Measurements from ENCODE around the gene SAFB.

SAFB gene

DNA sequence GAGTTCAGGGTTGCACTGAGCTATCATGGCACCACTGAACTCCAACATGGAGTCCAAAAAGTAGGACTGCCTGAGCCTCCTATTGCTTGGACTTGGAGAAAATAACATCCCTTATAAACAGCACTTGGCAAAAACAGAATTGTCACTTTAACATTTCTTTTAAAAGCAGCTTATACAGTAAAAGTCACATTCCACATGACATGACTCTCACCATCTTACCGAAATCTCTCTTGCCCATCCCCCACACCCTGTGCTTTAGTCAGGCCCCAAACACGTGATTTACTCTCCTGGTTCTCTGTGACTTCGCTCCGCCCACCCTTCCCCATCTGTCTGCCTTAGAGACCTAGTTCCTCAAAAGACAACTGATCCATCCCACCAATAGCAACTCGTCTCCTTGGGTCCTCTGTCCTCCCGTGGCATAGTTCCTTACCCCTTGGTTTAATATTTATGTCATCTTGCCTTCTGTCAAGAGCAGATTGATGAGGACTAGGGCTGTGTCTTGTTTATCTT lies 4.6 kb downstream of the SAFB start:
- peak; percentile 94 to 98 (median 96) for DNase-seq

DNA sequence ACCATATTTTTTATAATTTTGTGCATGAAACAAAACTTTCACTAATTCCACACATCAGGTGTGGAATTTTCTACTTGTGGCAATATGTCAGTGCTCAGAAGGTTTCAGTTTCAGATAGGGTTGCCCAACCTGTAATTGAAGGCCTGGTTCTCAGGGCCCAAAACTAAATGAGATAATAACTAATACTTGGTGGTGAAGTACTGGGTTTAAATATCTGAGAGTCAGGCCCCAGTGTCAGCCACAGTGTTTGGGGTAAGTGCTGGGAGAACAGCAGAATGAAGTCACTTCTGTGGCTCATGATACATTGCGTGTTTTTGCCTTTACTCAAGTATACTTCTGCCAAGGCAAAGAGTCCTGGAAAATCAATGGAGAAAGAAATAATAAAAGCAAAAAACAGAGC lies 5.6 kb downstream of the SAFB start:
- peak in 3 of 4 experiments; percentile 20 to 33 (median 32) for DNase-seq

DNA sequence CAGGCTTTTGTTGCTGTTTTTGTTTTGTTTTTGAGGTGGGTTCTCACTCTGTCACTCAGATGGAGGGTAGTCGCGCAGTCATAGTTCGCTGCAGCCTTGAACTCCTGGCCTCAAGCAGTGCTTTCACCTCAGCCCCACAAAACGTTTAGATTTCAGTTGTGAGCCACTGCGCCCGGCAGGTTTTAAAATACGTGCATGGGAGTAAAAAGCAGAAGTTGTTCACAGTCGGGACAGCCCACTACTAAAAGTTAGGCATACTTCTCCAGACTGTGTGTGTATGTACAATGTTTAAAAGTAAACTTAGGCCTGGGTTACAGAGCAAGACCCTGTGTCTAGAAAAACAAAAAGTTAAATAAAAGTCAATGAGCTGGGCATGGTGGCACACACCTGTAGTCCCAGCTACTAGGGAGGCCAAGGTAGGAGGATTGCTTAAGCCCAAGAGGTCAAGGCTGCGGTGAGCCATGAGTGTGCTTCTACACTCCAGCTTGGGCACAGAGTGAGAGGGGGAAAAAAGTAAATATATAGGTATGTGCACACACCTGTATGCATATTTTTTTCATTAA lies 6.1 kb downstream of the SAFB start:
- DNase-seq: peak; percentile 64 to 75 (median 74)

DNA sequence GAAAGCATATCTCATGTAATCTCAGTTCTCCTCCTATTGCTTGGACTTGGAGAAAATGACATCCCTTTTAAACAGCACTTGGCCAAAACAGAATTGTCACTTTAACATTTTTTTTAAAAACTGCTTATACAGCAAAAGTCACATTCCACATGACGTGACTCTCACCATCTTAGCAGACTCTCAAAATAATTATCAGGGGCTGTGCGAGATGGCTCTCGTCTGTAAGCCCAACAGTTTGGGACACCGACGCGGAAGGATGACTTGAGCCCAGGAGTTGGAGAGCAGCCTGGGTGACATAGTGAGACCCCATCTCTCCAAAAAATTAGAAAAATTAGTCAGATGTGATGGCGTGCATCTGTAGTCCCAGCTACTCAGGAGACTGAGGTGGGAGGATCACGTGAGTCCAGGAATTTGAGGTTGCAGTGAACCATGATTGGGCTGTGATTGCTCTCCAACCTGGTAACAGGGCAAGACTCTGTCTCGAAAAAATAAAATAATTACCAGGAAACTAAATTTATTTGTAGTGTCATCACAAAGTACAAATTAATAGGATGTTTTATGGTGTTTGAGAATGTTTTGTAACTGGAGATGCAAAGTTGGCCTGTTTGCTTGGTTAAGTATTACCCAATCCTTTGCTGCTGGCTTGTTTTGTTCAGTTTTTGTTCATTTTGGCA lies 8.8 kb downstream of the SAFB start:
- no peak for DNase-seq

DNA sequence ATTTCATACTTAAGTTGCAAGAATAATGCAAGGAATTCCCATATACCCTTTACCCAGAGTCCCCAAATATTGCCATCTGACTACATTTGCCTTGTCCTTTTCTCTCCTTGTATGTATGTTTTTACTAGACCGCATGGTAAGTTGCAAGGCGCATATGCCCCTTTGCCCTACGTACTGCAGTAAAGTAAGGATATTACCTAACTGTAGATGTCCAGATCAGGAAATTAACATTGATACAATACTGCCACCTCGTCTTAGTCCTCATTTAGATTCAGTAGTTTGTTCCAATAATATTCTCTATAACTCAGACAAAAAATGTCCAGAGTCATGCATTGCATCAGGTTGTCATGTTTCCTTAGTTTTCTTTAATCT lies 9.3 kb downstream of the SAFB start:
- no peak for DNase-seq

DNA sequence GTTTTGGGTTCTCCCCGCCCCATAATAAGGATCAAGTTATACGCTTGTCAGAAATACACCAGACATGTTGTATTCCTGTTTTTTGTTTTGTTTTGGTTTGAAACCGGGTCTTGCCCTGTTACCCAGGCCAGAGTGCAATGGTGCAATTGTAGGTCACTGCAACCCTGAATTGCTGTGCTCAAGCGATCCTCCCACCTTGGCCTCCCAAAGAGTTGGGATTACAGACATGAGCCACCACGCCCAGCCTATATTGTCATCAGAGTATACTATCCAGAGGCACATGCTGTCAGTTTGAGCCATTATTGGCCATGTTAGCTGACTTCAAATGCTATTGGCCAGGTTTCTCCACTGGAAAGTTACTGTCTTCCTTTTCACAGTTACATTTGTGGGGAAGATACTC lies 9.8 kb downstream of the SAFB start:
- DNase-seq: peak in 2 of 4 experiments; percentile 36 to 40

DNA sequence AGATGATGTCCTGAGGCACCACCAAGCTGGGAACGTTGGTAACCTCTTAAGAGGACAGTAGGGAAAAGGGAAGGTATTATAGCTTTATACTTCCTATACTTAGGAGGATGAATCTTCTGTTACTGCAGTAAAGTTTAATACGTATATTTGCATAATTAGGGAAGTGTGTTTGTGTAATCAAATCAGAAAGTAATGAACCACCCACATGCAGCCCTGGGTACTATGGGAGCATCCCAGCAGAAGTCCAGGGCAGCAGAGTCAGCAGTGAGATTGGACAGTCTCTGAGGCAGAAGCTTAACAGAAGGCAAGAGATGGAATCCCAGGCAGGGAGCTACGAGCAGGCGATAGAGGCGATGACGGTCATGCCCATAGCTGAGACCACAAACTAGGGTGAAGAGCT lies 12.5 kb downstream of the SAFB start:
- DNase-seq: peak in 2 of 4 experiments; percentile 7 to 34

DNA sequence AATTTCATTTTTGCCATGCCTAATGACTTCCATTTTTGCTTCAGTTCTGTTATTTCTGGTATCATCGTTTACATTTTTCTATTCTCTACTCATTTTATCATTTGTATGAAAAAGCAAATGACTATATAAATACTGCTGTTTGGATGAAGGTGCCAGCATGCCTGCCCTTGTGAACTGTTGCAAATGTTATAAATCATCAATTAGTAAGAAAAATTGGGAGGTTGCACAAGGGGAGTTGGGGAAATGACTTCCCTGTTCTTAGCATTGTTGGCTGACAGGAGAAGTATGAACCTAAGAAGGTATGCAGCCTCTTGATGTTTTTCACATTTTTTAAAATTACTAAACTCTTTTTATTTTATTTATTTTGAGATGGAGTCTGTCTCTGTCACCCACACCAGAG lies 15.1 kb downstream of the SAFB start:
- DNase-seq: no peak

DNA sequence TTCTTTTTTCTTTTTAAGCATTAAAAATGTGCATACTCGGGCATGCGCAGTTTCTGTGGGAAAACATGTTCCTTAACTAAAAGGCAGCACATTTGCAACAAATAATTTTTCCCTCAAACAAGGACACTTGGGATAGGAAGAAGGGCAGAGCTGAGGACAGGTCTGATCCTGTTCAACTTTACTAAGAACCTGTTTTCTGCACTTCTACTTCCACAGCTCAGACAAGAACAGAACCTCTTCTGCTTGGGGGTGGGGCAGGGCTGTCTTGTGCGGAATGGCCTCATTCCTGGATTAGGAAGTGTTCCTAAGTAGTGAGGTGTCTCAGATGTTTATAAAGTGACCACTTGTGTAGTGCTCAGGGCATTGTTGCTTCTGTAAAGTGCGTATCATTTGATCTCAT lies 18.3 kb downstream of the SAFB start:
- no peak for DNase-seq

DNA sequence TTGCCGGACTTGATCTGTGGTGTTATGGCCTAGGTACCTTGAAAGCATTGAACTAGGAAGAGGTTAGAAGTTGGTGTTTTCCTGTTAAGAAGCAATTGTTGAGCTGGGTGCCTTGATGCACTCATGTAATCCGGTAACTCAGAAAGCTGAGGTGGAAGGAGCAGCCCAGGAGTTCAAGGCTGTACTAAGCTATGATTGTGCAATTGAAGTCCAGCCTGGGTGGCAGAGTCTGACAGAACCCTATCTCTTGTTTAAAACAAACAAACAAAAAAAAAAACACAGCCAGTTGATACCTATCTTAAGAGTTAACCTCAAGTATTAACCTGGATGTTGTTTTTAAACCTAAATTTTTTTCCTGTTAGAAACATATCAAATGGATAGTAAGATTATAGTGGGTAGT lies 19.3 kb downstream of the SAFB start:
- DNase-seq: no peak

DNA sequence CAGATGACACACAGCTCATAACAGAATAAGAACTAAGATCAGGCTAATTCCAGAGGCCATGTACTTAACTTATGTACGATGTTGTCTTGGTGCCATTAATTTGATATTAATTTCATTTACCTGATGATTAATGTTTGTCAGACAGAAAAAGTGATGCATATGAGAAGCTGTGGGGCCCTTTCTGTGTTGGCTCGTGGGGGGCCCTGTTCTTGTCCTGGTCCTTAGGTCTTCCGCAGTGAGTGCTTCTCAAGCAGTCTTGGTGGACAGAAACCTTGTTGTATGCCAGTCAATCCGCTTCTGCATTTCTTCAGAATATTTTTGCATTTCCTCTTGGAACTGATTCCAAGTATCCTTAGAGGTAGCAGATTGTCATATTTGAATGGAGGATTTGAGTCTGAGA lies 20.2 kb downstream of the SAFB start:
- DNase-seq: no peak

DNA sequence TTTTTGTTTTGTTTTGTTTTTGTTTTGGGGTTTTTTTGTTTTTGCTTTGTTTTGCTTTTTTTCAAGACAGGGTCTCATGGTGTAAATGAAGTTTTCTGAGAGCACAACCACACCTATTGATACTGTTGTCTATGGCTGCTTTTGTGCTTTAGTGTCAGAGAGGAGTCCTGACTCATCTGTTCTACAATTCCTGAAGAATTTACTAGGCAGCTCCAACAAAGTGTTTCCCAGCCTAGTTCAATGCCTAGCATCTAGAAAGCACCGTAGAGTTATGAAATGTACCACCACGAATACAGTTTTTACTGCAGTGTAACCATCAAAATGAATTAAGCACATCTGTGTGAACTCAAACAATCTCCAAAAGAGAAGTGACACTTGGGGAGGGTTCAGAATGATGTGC lies 21.2 kb downstream of the SAFB start:
- no peak for DNase-seq

DNA sequence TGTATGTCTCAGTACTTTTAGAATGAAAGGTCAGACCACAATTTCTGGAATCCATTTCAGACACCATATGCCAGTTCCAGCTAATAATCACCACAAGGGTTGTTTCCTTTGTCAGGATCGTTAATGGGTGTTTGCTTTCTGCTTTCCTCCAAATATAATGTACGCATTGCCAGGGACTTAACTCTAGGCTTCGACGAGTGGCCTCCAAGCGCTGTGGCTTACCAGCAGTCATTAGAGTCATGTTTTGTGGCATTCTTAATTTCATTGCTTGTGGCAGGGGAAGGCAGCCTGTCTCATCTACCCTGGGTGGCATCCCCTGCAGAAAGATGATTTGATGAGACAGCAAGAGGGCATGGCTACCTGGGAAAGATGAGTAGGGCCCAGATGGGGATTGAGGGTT lies 22.5 kb downstream of the SAFB start:
- no peak for DNase-seq

DNA sequence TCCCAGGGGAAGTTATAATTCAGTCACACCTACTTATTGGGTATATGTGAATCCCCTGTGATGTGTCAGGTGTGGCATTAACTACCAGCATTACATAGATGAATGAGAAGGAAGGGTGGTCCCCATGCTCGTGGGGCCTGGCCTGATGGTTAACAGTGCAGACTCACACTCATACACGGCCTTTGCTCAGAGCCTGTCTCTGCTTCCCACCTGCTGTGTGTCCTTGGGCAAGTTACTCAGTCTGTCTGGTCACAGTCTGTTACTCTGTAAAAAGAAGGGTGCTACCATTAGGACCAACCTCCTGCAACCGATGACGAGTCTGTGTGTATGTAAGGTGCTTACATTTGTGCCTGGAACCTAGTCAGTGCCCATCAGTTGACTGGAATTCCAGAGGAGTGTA lies 23.8 kb downstream of the SAFB start:
- no peak for DNase-seq

DNA sequence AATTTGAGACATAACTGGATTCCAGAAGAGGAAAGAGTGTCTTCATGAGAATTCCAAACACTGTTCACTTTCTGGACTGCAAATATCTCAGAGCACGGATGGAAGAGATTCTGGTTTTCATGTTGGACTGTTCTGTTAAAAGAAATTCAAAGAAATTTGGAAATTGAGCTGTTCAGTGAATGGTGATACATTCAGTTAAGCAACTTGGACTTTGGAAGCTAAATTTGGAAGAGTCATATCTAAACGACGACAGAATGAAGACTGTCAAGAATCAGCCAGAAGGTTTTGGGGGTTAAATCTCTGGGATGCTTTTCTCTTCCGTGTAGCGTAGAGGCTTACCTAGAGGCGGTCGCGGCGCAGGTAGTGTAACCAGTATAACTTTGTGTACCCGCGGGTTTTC lies 25.6 kb downstream of the SAFB start:
- no peak for DNase-seq

DNA sequence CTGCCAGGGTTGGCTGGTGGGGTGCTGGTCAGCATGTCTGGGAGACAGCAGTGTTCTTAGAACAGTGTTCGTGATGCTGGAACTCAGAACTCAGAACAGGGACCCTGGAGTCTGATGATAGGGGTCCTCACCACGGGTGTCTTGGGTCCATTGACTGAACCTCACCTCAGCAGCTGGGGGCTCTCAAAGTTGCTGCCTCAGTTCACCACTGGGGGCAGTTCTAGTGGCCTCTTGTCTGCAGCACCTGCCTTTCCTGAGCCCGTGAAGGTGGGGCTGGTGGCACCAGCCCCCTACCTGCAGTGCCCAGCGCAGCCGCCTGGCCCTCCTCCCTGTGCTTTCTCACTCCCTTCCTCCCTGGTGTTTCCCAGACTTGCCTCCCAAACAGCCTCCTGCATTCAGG lies 28.5 kb downstream of the SAFB start:
- DNase-seq: no peak

DNA sequence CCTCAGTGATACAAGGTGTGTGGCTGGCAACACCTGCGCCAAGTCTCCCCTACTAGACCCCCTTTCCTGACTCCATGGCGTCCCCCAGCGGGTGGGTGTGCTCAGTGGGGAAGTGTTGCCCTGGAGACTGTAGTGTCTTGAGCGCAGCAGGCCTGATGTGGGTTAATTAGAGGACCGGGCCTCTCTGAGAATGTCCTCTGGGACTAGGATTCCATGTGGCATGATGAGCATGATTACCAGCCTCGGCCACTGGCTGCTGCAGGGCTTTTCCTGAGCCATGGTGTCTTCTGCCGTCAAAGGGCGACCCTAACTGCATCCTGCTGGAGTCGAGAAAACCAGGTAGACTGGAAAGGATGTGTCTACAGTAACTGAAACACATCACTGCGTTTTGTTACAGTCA lies 29.4 kb downstream of the SAFB start:
- DNase-seq: no peak

DNA sequence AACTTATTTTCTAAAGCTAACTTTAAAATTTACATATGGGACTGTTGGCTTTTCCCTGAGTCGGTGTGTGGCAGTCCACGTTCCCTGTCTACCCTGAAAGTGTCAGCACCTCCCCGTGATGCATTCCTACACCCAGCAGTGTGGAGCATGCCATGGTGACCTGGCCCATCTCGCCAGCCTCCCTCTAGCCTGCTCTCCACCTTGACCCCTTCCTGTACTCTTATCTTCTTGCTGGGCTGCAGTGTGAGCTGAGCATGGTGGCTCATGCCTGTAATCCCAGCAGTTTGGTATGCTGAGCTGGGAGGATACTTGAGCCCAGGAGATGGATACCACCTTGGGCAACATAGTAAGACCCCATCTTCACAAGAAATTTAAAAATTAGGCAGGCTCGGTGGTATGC lies 32.0 kb downstream of the SAFB start:
- no peak for DNase-seq

DNA sequence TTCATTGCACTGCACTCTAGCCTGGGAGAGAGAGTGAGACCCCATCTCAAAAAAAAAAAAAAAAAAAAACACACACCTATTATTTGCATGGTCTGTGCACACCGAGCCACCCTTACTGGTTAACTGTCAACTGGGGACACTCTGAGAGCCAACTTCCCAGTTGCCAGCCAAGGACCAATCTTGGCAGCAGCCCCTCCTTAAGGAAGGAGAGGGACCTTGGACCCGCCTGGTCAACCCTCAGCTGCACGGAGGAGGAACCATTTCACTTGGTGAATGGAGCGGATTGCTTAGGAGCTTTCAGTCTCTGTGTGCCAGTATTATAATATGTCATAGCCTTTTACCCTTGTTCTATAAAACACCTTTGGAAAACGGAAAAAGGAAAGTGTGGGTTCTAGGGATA lies 32.5 kb downstream of the SAFB start:
- no peak for DNase-seq

DNA sequence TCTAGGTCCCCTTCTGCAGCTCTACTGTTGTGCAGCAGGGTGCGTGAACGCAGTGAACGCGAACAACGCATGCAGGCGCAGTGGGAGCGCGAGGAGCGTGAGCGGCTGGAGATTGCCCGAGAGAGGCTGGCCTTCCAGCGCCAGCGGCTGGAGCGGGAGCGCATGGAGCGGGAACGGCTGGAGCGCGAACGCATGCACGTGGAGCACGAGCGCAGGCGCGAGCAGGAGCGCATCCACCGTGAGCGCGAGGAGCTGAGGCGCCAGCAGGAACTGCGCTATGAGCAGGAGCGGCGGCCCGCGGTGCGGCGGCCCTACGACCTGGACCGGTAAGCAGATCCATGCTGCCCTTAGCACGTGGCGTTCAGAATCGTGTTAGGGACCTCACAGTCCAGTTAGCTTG lies 38.6 kb downstream of the SAFB start:
- no peak for DNase-seq

DNA sequence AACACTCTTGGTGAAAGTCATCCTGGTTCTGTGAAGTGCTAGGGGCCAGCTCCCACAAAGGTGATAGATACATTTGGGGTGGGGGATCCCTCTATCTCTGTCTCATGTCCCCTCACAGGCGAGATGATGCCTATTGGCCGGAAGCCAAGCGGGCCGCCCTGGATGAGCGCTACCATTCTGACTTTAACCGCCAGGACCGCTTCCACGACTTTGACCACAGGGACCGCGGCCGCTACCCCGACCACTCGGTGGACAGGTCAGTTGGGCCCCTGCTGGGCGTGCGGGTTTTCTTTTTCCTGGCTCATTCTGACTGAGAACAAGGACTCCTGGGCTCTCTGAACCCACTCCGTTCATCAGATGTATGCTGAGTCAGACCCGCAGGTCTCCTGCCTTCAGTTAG lies 41.0 kb downstream of the SAFB start:
- no peak for DNase-seq

DNA sequence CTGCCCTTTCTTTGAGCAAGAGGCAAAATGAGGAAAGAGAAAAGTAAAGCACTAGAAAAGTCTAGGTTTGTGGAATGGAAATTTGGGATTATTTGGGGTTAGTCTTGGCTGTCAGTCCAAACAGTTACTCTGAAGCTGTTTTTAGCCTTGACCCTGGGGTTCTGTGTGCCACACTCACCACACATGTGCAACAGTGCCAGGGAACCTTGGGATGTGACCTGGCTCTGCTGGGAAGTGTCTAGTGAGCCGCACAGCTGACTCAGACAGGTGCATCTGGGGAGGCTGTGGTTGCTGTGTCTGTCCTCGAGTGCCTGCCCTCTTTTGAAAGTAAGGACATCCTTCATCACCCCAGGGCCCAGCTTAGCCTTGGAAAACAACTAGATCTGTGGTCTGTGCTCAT lies 41.6 kb downstream of the SAFB start:
- no peak for DNase-seq

DNA sequence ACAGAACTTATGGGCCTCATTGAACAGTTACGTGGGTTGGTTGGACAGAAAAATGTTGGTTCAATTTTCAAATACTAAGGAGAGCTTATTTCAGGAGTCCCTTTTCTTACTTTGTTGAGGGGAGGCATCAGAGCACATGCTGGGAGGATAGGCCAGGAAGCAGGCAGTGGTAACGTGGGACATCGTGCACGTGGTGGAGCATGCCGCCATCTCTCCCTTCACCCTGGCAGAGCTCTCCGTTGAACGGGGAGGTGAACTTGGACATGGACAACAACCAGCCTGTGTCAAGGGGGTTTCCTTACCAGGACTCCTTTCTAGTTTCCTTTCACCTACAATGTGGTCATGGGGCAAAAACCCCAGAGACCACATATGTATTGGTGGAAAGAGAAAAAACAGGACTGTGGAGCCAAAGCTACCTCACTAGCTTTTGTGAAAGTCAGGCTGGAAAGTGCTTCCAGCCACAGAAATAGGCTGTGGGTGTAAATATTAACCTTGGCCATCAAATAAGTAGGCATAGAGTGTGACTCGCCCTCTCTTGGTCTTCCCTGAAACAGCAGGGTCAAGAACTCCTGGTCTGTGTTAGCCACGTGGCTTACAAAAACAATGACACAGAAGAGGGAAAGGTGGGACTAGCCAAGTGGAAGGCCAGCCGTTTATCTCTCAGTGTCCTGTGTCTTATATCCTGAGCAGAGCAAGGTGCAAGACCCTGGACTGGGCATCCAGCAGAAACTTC lies 43.1 kb downstream of the SAFB start:
- DNase-seq: no peak

DNA sequence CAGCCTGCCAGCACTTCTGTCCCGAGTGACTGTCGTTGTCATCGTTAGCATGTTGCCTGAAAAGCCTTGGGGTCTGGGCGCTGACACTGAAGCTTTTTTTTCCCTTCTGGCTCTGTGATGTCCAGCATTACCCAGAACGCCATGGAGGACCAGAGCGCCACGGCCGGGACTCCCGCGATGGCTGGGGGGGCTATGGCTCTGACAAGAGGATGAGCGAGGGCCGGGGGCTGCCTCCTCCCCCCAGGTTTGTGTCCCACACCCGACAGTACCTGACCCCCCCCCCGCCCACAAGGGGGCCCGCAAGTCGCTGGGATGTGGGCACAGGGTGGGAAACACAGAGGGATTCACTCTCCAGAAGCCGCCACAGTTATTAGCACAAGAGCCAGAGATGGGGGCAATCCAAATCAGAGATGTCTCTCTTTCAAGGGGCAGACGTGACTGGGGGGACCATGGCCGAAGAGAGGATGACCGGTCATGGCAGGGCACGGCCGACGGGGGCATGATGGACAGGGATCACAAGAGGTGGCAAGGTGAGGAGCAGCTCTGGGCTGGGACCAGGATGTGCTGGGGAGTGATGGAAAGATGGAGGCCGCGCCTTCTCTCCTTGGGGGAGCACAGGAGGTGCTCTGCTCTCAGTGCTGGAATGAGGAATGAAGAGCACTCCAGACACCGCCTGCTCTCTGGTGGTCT lies 44.2 kb downstream of the SAFB start:
- DNase-seq: no peak
